HG03575 (cell line): ENCODE results near the gene ADAMTS17.

Source experiments
- ATAC-seq: cut with Tn5 transposase; IDR thresholded peaks from one replicate; pipeline ENCODE4 v1.9.1; 2021; ENCODE audit not compliant: unreplicated experiment, insufficient number of reproducible peaks, low FRiP score; ENCODE audit errors: extremely low read depth

The ADAMTS17 gene

DNA sequence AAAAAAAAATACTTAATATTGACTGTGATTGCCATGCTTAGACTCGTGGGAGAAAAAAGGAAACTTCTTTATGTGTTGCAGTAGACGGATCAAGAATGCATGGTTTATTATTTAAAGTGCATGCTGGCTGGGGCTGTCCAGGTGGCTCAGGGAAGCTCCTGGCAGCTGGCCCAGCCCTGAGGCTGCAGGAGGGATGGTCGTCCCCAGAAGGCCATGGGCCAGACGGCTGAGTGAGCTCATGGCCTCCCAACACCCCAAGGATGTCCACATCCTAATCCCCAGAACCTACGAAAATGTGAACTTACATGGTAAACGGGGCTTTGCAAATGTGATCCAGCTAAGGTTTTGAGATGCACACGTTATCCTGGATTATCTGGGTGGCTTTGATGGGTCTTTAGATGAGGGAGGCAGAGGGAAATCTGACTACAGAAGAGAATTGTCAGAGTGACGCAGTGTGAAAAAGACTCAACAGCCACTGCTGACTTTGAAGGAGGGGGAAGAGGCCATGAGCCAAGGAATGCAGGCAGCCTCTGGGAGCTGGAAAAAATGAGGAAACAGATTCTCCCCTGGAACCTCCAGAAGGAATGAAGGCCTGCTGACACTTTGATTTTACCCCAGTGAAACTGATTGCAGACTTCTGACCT lies 29.8 kb downstream of the ADAMTS17 start:
- ATAC-seq = no peak

DNA sequence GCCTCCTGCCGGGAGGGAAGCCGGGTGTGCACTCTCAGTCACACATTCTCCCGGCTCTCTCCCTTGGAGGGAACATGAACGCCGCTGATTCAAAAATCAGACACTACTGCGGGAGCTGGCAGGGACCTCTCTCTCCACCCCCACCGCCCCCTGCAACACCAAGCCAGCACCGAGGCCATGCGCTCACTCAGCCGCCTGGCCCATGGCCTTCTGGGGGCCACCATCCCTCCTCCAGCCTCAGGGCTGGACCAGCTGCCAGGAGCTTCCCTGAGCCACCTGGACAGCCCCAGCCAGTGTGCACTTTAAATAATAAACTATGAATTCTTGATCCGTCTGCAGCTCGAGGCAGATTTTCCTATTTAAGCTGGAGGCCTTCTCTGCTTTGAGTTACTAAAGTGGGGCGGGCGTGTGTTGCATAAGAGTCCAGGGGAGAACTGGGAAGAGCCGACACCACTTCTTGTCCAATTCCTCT lies 30.6 kb downstream of the ADAMTS17 start:
- ATAC-seq = no peak

GRCh38 chr15:100310513-100311153 lies 31.1 kb downstream of the ADAMTS17 start:
- no peak for ATAC-seq

DNA sequence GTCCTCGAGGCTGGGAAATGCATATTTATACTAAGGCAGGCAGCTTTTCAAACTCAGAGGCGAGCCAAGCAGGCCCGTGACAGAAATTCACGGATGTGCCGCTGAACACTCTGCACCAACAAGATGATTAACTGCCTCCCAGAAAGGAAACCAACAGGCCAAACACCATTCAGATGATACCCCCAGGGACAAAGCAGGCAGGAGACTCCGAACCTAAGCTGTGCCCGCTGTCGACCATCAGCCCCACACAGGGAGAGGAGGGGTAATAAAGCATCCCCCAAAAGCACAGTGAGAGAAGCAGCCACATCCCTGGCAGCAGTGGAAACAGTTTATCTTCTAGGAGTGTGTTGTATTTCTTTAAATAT lies 31.8 kb downstream of the ADAMTS17 start:
- ATAC-seq = no peak

GRCh38 chr15:100309109-100310040 lies 32.4 kb downstream of the ADAMTS17 start:
- ATAC-seq = no peak

DNA sequence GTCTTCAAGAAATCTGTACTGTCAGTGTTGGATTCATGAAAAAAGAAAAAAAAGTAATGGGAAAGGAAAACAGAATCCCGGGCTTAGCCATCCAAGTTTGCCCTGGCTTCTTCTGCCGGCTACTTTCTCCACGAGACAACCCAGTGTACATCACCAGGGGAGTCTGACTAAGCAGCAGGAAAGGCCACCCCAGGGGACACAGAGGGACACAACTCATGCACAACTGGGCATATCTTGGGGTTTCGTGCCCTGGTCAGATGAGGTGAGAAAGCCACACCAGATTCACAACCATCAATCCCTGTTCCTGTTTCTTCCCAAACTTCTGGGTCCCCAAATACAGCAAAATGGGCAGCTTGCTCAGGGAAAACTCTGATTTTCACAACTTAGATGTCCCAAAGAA lies 33.2 kb downstream of the ADAMTS17 start:
- ATAC-seq = no peak

- ATAC-seq = no peak
Observed at GRCh38 chr15:100308213-100308600, 33.6 kb downstream of the ADAMTS17 start.

GRCh38 chr15:100307241-100308212 lies 34.2 kb downstream of the ADAMTS17 start:
- ATAC-seq = no peak

DNA sequence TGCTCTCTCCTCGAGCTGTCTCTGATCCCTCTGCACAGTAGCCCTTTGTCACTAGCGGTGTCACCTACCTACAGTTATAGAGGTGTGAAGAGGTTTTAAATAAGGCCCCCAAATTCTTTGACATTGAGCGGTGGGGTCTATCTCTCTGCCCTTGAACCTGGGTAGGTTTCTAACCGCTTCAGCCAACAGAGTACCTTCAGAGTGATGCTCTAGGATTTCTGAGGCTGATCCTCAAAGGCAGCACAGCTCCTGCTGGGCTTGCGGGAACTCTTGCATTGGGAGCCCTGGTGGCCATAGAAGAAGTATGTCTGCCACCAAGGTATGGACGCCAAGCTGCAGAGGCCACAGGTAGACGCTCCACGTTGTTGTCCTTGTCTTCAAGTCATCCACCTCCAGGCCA lies 35.7 kb downstream of the ADAMTS17 start:
- ATAC-seq = no peak

GRCh38 chr15:100301910-100302431 lies 39.8 kb downstream of the ADAMTS17 start:
- no peak for ATAC-seq

DNA sequence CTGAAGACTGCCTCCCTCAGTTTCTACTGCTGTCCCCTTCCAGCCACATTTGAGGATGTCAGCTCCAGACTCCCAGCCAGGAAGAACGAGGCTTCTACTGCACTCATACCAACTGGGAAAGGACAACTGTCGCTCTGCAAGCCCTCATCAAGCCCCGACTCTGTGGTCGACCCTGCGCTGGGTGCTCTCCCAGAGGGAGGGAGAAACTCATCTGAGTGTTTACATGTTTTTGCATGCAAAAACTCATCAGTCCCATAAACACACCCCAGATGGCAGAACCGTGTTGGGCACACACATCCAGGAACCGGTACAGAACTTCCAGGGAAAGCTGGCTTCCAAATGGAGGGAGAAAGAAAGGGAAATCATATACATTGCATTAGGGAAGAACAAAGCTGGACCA lies 43.5 kb downstream of the ADAMTS17 start:
- ATAC-seq = no peak

DNA sequence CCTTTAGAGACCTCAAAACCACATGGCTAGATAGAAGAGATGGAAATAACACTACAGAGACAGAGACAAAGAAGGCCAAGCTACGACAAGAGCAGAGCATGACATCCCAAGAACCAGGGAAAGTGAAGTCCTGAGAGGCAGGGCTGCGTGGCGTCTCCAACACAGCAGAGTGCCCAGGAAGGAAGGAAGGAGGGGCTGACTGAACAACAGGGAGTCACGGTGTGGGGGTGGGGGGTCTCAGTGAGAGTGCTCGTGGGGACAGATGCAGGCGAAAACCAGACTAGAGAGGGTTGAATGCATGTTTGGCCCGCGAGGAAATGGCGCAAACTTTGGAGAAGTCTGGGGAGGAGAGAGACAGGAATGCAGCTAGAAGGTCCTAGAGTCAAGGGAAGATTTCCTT lies 44.0 kb downstream of the ADAMTS17 start:
- ATAC-seq = no peak

DNA sequence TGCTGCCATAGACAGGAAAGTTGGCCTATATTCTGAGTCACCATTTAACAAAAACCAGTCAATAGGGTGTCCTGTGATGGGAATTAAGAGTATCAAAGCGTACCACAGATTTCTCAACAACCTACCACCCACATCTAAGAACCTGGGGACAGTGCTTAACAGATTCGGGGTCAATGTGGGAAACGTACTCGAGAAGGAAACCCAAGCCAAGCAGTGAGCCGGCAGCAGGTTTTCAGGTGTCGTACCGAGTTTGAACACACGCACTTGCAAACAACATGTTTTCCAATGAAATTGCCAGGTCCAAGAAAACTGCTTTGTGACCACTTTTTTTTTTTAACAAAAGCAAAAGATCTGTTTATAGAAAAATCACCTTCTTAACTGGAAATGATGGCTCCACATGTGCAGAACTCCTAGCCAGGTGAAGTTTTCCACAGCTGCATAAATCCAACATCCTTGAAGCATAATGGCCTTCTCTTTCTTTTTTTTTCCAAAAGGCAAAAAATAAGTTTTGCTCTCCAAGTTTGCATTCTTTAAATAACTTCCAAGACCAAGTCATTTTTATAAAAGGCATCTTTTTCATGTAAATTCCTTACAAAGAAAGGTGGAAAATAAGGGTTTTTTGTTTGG lies 45.7 kb downstream of the ADAMTS17 start:
- ATAC-seq = no peak

GRCh38 chr15:100292010-100292409 lies 49.8 kb downstream of the ADAMTS17 start:
- ATAC-seq = no peak

DNA sequence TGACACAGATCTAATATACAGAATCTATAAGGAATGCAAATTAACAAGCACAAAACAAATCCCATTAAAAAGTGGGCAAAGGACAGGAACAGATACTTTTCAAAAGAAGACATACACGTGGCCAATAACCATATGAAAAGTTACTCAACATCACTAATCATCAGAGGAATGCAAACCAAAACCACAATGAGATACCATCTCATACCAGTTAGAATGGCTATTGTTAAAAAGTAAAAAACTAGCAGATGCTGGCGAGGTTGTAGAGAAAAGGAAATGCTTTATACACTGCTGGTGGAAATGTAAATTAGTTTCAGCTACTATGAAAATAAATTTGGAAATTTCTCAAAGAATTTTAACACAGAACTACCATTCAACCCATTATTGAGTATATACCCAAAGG lies 50.7 kb downstream of the ADAMTS17 start:
- no peak for ATAC-seq

- no peak for ATAC-seq
Observed at GRCh38 chr15:100285641-100286295, 56.0 kb downstream of the ADAMTS17 start.

DNA sequence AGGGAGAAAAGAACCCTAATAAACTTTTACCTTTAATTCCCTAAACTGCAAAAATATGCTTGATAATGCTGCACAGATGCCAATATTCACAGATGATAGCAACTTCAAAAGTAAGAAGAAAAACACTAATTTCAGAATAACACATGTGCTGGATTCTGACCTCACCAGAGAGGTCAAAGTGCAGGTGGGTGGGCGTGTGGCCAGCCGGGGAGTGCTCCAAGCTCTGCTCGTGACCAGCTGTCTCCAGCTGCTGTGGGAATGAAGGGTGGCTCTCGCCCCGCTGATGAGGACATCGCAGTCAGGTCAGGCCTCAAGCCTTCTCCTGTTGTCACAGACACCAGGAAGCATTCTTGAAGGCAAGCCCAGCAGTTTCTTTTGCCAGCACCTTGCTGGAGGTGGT lies 57.1 kb downstream of the ADAMTS17 start:
- no peak for ATAC-seq

- ATAC-seq = no peak
Observed at GRCh38 chr15:100284191-100284590, 57.6 kb downstream of the ADAMTS17 start.
